Stimulated activated naive CD8-positive, alpha-beta T cell treated with anti-CD3 and anti-CD28 coated beads, Interleukin-15, Interleukin-2, amounts not matched to agents 100 ng/mL and 50 ng/mL, for 24 hours (primary cell): ENCODE measurements around the gene PRKAB2.

ENCODE experiments used
- H3K27ac Mint-ChIP-seq: one replicate; pipeline ENCODE4 v1.8.0; 2021; ENCODE audit warnings: mild to moderate bottlenecking, mixed read lengths
- H3K27me3 Mint-ChIP-seq: one replicate; pipeline ENCODE4 v1.8.0; 2021; ENCODE audit warnings: mixed read lengths
- H3K36me3 Mint-ChIP-seq: one replicate; pipeline ENCODE4 v1.8.0; 2021; ENCODE audit warnings: low read depth, mixed read lengths
- H3K4me1 Mint-ChIP-seq: one replicate; pipeline ENCODE4 v1.8.0; 2021; ENCODE audit warnings: low read depth, mixed read lengths
- H3K4me3 Mint-ChIP-seq: one replicate; pipeline ENCODE4 v1.8.0; 2021; ENCODE audit warnings: mild to moderate bottlenecking, mixed read lengths
- H3K9me3 Mint-ChIP-seq: one replicate; pipeline ENCODE4 v1.8.0; 2021; ENCODE audit warnings: mixed read lengths

Gene PRKAB2, protein sequence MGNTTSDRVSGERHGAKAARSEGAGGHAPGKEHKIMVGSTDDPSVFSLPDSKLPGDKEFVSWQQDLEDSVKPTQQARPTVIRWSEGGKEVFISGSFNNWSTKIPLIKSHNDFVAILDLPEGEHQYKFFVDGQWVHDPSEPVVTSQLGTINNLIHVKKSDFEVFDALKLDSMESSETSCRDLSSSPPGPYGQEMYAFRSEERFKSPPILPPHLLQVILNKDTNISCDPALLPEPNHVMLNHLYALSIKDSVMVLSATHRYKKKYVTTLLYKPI

GRCh38 chr1:147172168-147173016 is at the start of gene PRKAB2:
PRKAB2 (minus strand) TSS chr1:147172470; CDS start chr1:147172144, 326 bp downstream.
- peaks cover 2% of the 10 kb centered on the region for H3K27me3 Mint-ChIP-seq
- peaks cover 15% of the 10 kb centered on the region for H3K36me3 Mint-ChIP-seq
- H3K27ac Mint-ChIP-seq = peak within 1 kb of the TSS; percentile 100
- H3K9me3 Mint-ChIP-seq = peaks cover 4% of the 10 kb centered on the region
- peaks cover 39% of the 10 kb centered on the region for H3K4me1 Mint-ChIP-seq
- H3K4me3 Mint-ChIP-seq = peak within 1 kb of the TSS; percentile 99

DNA sequence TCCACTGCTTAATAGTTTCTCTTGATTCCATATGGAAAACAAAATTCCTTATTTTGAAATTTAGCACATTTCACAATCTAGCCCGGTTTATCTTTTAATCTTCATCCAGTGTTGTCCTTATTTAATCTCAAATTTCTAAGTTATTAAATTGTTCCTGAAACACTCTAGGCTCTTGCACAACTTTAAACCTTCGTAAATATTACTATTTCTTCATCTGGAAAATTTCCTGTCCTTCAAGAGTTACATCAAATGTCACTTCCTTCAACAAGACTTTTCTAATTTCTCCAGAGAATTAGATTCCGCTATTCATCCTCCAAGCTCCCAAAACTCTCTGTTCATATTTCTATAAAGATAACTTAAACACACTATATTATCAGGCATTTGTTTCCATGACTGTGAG is 46.3 kb upstream of the PRKAB2 start:
- Mint-ChIP-seq H3K27ac (no peak overlapping the region), H3K36me3 (no peaks in the 10 kb centered on the region), H3K9me3 (no peaks in the 10 kb centered on the region), H3K4me1 (no peaks in the 10 kb centered on the region), H3K27me3 (no peaks in the 10 kb centered on the region), H3K4me3 (no peak overlapping the region)

- no peaks in the 10 kb centered on the region for H3K27me3 Mint-ChIP-seq
- H3K4me3 Mint-ChIP-seq = no peak overlapping the region
- no peaks in the 10 kb centered on the region for H3K36me3 Mint-ChIP-seq
- H3K9me3 Mint-ChIP-seq = no peaks in the 10 kb centered on the region
- no peaks in the 10 kb centered on the region for H3K4me1 Mint-ChIP-seq
- no peak overlapping the region for H3K27ac Mint-ChIP-seq
Measured at GRCh38 chr1:147217141-147217540, 44.9 kb upstream of the PRKAB2 start.

DNA sequence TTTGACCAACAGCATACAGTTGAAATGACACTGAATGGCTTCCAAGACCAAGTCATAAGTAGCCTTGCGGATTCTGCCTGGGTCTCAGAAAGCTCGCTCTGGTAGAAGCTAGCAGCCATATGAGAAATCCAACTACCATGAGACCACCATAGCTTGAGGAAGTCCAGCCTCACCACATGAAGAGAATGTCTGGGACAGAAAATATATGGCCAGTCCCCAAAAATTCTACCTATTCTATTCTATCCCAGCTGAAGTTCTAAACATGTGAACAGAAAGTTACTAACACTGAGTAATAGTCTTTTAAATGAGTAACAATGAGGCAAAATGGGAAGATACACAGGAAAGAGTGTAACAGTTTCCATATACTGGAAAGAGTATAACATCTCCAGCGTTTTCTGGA is 43.9 kb upstream of the PRKAB2 start:
- Mint-ChIP-seq H3K4me3 (no peak overlapping the region), H3K4me1 (no peaks in the 10 kb centered on the region), H3K36me3 (no peaks in the 10 kb centered on the region), H3K27me3 (no peaks in the 10 kb centered on the region), H3K9me3 (no peaks in the 10 kb centered on the region), H3K27ac (no peak overlapping the region)

DNA sequence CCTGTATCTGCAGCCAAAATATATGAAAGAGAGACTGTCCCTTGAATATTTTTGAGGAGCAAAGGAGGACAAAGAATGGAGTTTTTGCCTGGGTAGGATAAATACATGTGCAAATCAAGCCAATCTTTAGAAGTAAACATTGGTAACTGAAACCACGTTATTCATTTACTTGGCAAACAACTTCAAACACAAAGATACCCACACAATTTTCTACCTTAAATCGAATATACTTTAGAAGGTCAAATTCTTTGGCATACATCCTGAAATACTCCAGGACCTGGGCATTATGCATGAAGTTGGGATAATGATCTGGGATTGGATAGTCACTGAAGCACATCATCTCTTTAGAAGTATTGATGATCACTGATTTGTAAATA is 43.3 kb upstream of the PRKAB2 start:
- Mint-ChIP-seq H3K36me3 (no peaks in the 10 kb centered on the region), H3K27ac (no peak overlapping the region), H3K4me1 (no peaks in the 10 kb centered on the region), H3K9me3 (no peaks in the 10 kb centered on the region), H3K27me3 (no peaks in the 10 kb centered on the region), H3K4me3 (no peak overlapping the region)

- H3K9me3 Mint-ChIP-seq = no peaks in the 10 kb centered on the region
- no peaks in the 10 kb centered on the region for H3K4me1 Mint-ChIP-seq
- no peak overlapping the region for H3K27ac Mint-ChIP-seq
- H3K4me3 Mint-ChIP-seq = no peak overlapping the region
- H3K36me3 Mint-ChIP-seq = no peaks in the 10 kb centered on the region
- H3K27me3 Mint-ChIP-seq = no peaks in the 10 kb centered on the region
Measured at GRCh38 chr1:147214842-147215539, 42.7 kb upstream of the PRKAB2 start.

DNA sequence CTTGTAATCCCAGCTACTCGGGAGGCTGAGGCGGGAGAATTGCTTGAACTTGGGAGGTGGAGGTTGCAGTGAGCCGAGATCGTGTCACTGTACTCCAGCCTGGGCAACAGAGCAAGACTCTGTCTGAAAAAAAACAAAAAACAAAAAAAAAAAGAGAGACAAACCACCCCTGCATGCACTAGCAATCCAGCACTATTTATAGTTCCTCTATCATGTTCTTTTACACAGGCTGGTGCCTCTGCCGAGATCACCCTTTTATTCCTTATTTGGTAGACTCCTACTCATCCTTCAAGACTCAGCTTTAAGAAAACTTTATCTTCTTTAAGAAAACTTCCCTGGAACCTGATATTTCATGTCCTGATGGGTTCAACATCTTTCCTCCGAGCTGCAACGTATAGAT is 42.1 kb upstream of the PRKAB2 start:
- H3K27me3 Mint-ChIP-seq = no peaks in the 10 kb centered on the region
- no peaks in the 10 kb centered on the region for H3K4me1 Mint-ChIP-seq
- H3K27ac Mint-ChIP-seq = no peak overlapping the region
- no peaks in the 10 kb centered on the region for H3K36me3 Mint-ChIP-seq
- H3K9me3 Mint-ChIP-seq = no peaks in the 10 kb centered on the region
- no peak overlapping the region for H3K4me3 Mint-ChIP-seq

- Mint-ChIP-seq H3K27me3 (no peaks in the 10 kb centered on the region), H3K27ac (no peak overlapping the region), H3K4me3 (no peak overlapping the region), H3K9me3 (no peaks in the 10 kb centered on the region), H3K4me1 (no peaks in the 10 kb centered on the region), H3K36me3 (no peaks in the 10 kb centered on the region)
Measured at GRCh38 chr1:147213271-147213670, 41.0 kb upstream of the PRKAB2 start.

GRCh38 chr1:147211577-147211976 is 39.3 kb upstream of the PRKAB2 start:
- Mint-ChIP-seq H3K9me3 (no peaks in the 10 kb centered on the region), H3K27ac (no peak overlapping the region), H3K36me3 (no peaks in the 10 kb centered on the region), H3K27me3 (no peaks in the 10 kb centered on the region), H3K4me1 (no peaks in the 10 kb centered on the region), H3K4me3 (no peak overlapping the region)

DNA sequence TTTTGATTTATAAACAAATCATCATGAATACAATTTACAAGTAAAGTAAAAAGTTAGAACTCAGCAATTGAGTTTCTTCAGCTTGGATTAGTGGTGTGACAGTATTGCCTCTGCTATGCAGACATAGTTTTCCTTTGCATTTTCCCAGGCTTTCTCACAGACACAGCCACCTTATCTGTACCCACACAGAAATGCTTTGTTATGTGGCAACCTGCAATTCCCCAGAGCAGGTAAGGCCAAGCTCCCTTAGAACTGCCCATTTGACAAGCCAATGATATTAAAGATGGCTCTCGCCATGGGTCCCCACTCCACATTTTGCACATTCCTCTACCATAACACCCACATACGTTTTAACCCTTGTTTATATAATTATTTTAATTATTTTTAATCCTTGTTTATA is 38.7 kb upstream of the PRKAB2 start:
- Mint-ChIP-seq H3K36me3 (no peaks in the 10 kb centered on the region), H3K9me3 (no peaks in the 10 kb centered on the region), H3K27ac (no peak overlapping the region), H3K4me1 (no peaks in the 10 kb centered on the region), H3K4me3 (no peak overlapping the region), H3K27me3 (no peaks in the 10 kb centered on the region)

DNA sequence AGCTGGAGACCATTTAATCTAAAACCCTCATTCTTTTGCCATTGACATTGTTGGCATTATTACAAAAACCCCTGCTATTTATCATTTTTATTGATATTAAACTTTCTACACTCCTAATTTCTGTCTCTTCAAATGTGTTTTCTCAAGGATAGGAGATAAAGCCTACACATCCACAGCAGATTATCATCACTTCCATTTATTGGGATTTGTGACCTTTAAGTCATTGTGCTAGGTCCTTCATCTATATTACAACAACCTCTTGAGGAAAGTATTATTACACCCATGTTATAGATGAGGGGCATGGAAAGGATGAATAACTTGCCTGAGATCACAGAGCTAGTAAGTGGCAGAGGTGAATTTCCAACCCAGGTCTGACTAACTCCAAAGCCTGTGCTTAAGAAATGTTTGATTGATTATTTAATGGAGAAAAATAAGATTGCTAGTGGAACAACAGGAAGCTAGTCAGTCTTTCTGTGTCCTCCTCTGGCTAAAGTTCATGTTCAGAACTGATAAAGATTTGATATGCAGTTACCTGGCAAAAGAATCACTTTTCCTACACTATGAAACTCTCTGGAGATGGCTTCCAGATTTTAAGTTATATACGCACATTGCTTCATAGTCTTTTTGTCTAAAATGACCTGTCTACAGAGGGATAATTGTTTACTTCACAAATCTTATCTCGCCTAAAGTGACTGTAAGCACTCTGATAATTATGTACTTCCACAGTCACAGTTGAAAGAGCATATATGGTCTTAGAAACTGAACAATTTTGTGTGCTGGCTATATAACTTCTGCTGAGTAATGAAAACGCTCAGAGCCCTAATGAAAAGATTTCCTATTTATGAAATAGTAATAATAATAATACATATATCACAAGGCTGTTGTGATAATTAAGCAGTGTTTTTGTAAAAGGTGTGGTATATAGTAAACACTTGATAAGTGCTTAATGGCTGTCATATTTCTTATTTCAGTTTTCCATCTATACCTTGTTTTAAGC is 37.9 kb upstream of the PRKAB2 start:
- Mint-ChIP-seq H3K27me3 (no peaks in the 10 kb centered on the region), H3K9me3 (no peaks in the 10 kb centered on the region), H3K27ac (no peak overlapping the region), H3K4me3 (no peak overlapping the region), H3K36me3 (no peaks in the 10 kb centered on the region), H3K4me1 (no peaks in the 10 kb centered on the region)

DNA sequence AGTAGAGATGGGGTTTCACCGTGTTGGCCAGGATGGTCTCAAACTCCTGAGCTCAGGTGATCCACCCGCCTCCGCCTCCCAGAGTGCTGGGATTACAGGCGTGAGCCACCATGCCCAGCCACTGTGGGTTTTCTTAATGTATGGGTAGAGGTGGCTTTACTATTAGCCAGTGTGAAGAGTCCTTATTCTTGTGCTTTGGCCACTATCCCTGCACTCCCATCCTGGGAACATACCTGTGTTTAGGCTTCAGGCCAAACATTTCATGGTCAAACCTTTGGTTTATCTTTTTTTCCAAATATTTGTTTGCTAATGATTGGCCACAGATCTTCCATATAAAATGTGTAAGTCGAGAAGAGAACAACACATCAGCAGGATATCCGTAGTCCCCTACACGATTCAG is 36.3 kb upstream of the PRKAB2 start:
- H3K4me1 Mint-ChIP-seq = peaks cover 10% of the 10 kb centered on the region
- peaks cover 6% of the 10 kb centered on the region for H3K36me3 Mint-ChIP-seq
- H3K9me3 Mint-ChIP-seq = no peaks in the 10 kb centered on the region
- no peak overlapping the region for H3K4me3 Mint-ChIP-seq
- H3K27ac Mint-ChIP-seq = no peak overlapping the region
- H3K27me3 Mint-ChIP-seq = no peaks in the 10 kb centered on the region

- Mint-ChIP-seq H3K27ac (no peak overlapping the region), H3K9me3 (no peaks in the 10 kb centered on the region), H3K4me1 (peaks cover 11% of the 10 kb centered on the region), H3K4me3 (no peak overlapping the region), H3K27me3 (no peaks in the 10 kb centered on the region), H3K36me3 (peaks cover 9% of the 10 kb centered on the region)
Measured at GRCh38 chr1:147207192-147207591, 34.9 kb upstream of the PRKAB2 start.

- Mint-ChIP-seq H3K27ac (no peak overlapping the region), H3K36me3 (peaks cover 9% of the 10 kb centered on the region)
Measured at GRCh38 chr1:147204080-147204479, 31.8 kb upstream of the PRKAB2 start.

More at GRCh38 chr1:147204080-147204479, 31.8 kb upstream of the PRKAB2 start:
- H3K9me3 Mint-ChIP-seq = no peaks in the 10 kb centered on the region
- H3K4me1 Mint-ChIP-seq = peaks cover 15% of the 10 kb centered on the region
- H3K4me3 Mint-ChIP-seq = no peak overlapping the region
- no peaks in the 10 kb centered on the region for H3K27me3 Mint-ChIP-seq
